22Rv1 (cell line): Measurements from ENCODE around the gene SPG7.

Experiments
- CTCF ChIP-seq: fragments of 450-650 bp; IDR thresholded peaks from 2 replicates; pipeline ENCODE4 v1.5.1; 2017; ENCODE audit warnings: mild to moderate bottlenecking
- ZFX ChIP-seq: fragments of 450-650 bp; IDR thresholded peaks from 2 replicates; pipeline ENCODE4 v1.6.1; 2017; ENCODE audit warnings: antibody characterized with exemption, borderline replicate concordance

DNA sequence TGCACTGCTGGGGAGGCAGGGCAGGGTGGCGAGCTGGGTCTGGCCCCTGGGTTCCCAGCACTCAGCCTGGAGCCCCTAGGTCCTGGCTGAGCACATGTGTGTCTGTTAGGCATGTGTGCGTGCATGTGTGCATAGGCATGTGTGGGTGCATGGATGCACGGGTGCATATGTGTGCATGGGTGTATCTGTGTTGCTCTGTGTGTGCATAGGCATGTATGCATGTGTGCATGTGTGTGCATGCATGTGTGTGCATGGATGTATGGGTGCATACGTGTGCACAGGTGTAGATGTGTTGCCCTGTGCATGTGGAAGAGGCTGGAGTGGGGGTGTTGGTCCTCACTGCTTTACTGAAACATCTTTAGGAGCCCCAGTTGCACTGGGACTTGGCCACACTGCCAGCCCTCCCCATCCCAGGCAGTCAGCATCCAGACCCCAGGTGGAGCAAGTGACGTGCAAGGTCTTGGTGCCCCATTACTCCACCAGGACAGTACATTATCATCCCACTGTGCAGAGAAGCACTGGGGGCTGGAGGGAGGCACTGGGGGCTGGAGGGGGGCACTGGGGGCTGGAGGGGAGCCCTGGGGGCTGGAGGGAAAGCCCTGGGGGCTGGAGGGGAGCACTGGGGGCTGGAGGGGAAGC, 94.9 kb downstream of the SPG7 start:
- TF ChIP-seq CTCF (no peak), ZFX (no peak)
